ENCODE results near the gene NAA40.

Gene NAA40

GRCh38 chr11:64001484-64002420, 63.0 kb downstream of the NAA40 start:
- Histone ChIP-seq H2BK5ac (ENCODE audit: low read length) (no peak overlapping the region), H3K4me2 (ENCODE audit: insufficient read depth, low read length, poor library complexity, severe bottlenecking) (no peak overlapping the region), H3K9ac (ENCODE audit: low read depth, low read length, poor library complexity) (no peak overlapping the region), H2AK5ac (ENCODE audit: low read depth, low read length) (no peak overlapping the region), H3K4me3 (ENCODE audit: low read length in 2 of 2) (no peak overlapping the region), H3K36me3 (replicated peaks in 1 of 2; ENCODE audit: control insufficient read depth in 2 of 2, insufficient read depth in 2 of 2, low read length in 2 of 2) (peaks cover 9 to 29% of the 10 kb centered on the region in 2 donors), H3K4ac (ENCODE audit: low read length) (no peak overlapping the region), H3K9me3 (replicated peaks in 1 of 2; ENCODE audit: control insufficient read depth in 2 of 2, insufficient read depth in 1 of 2, low read depth in 1 of 2, low read length in 2 of 2) (no peaks in the 10 kb centered on the region), H3K27me3 (ENCODE audit: control insufficient read depth in 3 of 3, insufficient read depth in 3 of 3, low read depth in 1 of 3, low read length in 3 of 3) (peaks cover 0 to 45% (median 0%) of the 10 kb centered on the region in 3 experiments), H3K14ac (ENCODE audit: low read length) (no peak overlapping the region), H4K8ac (ENCODE audit: low read depth, low read length) (no peak overlapping the region), H3K27ac (replicated peaks; ENCODE audit: low read length) (no peak overlapping the region), H3K79me1 (ENCODE audit: low read depth, low read length) (peaks cover 9% of the 10 kb centered on the region), H4K91ac (ENCODE audit: low read depth, low read length, poor library complexity) (no peak overlapping the region), H3K4me1 (ENCODE audit: control insufficient read depth in 2 of 2, insufficient read depth in 1 of 2, low read depth in 1 of 2, low read length in 2 of 2) (peaks cover 2 to 19% of the 10 kb centered on the region in 2 donors), H2BK120ac (ENCODE audit: low read depth, low read length) (no peak overlapping the region), H2BK12ac (ENCODE audit: low read length) (no peak overlapping the region), H2AFZ (ENCODE audit: low read length) (no peak overlapping the region), H3K23ac (ENCODE audit: low read depth, low read length, poor library complexity) (peak overlapping the region; percentile 6), H2BK15ac (ENCODE audit: low read length) (no peak overlapping the region), H3K18ac (ENCODE audit: low read length) (peak overlapping the region; percentile 64)
- no peak for DNase-seq (ENCODE audit: low spot score)
- WGBS, 2 donors (ENCODE audit: extremely low coverage in 2 of 2, insufficient read length in 2 of 2, insufficient replicate concordance in 1 of 2): no CpG with 5 or more reads among the region's 23 CpGs

GRCh38 chr11:64003807-64004589, 65.2 kb downstream of the NAA40 start:
- H2BK5ac ChIP-seq (ENCODE audit: low read length): no peak overlapping the region
- peak overlapping the region; percentile 68 for H3K23ac ChIP-seq (ENCODE audit: low read depth, low read length, poor library complexity)
- H3K18ac ChIP-seq (ENCODE audit: low read length): peak overlapping the region; percentile 74
- peak overlapping the region; percentile 75 for H2BK12ac ChIP-seq (ENCODE audit: low read length)
- H2AK5ac ChIP-seq (ENCODE audit: low read depth, low read length): peak overlapping the region; percentile 32
- peaks cover 0 to 11% of the 10 kb centered on the region in 2 donors for H3K36me3 ChIP-seq (replicated peaks in 1 of 2; ENCODE audit: control insufficient read depth in 2 of 2, insufficient read depth in 2 of 2, low read length in 2 of 2)
- H3K79me1 ChIP-seq (ENCODE audit: low read depth, low read length): peaks cover 7% of the 10 kb centered on the region
- H2BK15ac ChIP-seq (ENCODE audit: low read length): no peak overlapping the region
- no peak overlapping the region for H4K91ac ChIP-seq (ENCODE audit: low read depth, low read length, poor library complexity)
- H3K4me2 ChIP-seq (ENCODE audit: insufficient read depth, low read length, poor library complexity, severe bottlenecking): no peak overlapping the region
- H3K27me3 ChIP-seq (ENCODE audit: control insufficient read depth in 3 of 3, insufficient read depth in 3 of 3, low read depth in 1 of 3, low read length in 3 of 3): peaks cover 0 to 66% (median 0%) of the 10 kb centered on the region in 3 experiments
- H3K4me1 ChIP-seq (ENCODE audit: control insufficient read depth in 2 of 2, insufficient read depth in 1 of 2, low read depth in 1 of 2, low read length in 2 of 2): peaks cover 12 to 20% of the 10 kb centered on the region in 2 donors
- peak overlapping the region; percentile 94 for H3K14ac ChIP-seq (ENCODE audit: low read length)
- no peak overlapping the region for H3K27ac ChIP-seq (replicated peaks; ENCODE audit: low read length)
- H2BK120ac ChIP-seq (ENCODE audit: low read depth, low read length): no peak overlapping the region
- no peak for DNase-seq (ENCODE audit: low spot score)
- no peak overlapping the region for H4K8ac ChIP-seq (ENCODE audit: low read depth, low read length)
- no peak overlapping the region for H3K4me3 ChIP-seq (ENCODE audit: low read length in 2 of 2)
- no peak overlapping the region for H2AFZ ChIP-seq (ENCODE audit: low read length)
- no peak overlapping the region for H3K4ac ChIP-seq (ENCODE audit: low read length)
- no CpG with 5 or more reads among the region's 23 CpGs for WGBS, 2 donors (ENCODE audit: extremely low coverage in 2 of 2, insufficient read length in 2 of 2, insufficient replicate concordance in 1 of 2)
- peak overlapping the region; percentile 50 for H3K9ac ChIP-seq (ENCODE audit: low read depth, low read length, poor library complexity)
- H3K9me3 ChIP-seq (replicated peaks in 1 of 2; ENCODE audit: control insufficient read depth in 2 of 2, insufficient read depth in 1 of 2, low read depth in 1 of 2, low read length in 2 of 2): no peaks in the 10 kb centered on the region

- Histone ChIP-seq H3K27ac (replicated peaks; ENCODE audit: low read length) (no peak overlapping the region), H2BK15ac (ENCODE audit: low read length) (no peak overlapping the region), H4K91ac (ENCODE audit: low read depth, low read length, poor library complexity) (no peak overlapping the region), H3K4me2 (ENCODE audit: insufficient read depth, low read length, poor library complexity, severe bottlenecking) (no peak overlapping the region), H2BK120ac (ENCODE audit: low read depth, low read length) (no peak overlapping the region), H3K4me3 (ENCODE audit: low read length in 2 of 2) (no peak overlapping the region), H2BK5ac (ENCODE audit: low read length) (no peak overlapping the region), H3K27me3 (ENCODE audit: control insufficient read depth in 3 of 3, insufficient read depth in 3 of 3, low read depth in 1 of 3, low read length in 3 of 3) (peaks cover 0 to 66% (median 0%) of the 10 kb centered on the region in 3 experiments), H2AFZ (ENCODE audit: low read length) (no peak overlapping the region), H2AK5ac (ENCODE audit: low read depth, low read length) (no peak overlapping the region), H3K79me1 (ENCODE audit: low read depth, low read length) (peaks cover 6% of the 10 kb centered on the region), H3K4ac (ENCODE audit: low read length) (no peak overlapping the region), H3K9ac (ENCODE audit: low read depth, low read length, poor library complexity) (no peak overlapping the region), H2BK12ac (ENCODE audit: low read length) (no peak overlapping the region), H3K4me1 (ENCODE audit: control insufficient read depth in 2 of 2, insufficient read depth in 1 of 2, low read depth in 1 of 2, low read length in 2 of 2) (peaks cover 12 to 17% of the 10 kb centered on the region in 2 donors), H3K9me3 (replicated peaks in 1 of 2; ENCODE audit: control insufficient read depth in 2 of 2, insufficient read depth in 1 of 2, low read depth in 1 of 2, low read length in 2 of 2) (no peaks in the 10 kb centered on the region), H3K23ac (ENCODE audit: low read depth, low read length, poor library complexity) (no peak overlapping the region), H3K36me3 (replicated peaks in 1 of 2; ENCODE audit: control insufficient read depth in 2 of 2, insufficient read depth in 2 of 2, low read length in 2 of 2) (peaks cover 0 to 11% of the 10 kb centered on the region in 2 donors), H3K14ac (ENCODE audit: low read length) (no peak overlapping the region), H3K18ac (ENCODE audit: low read length) (no peak overlapping the region), H4K8ac (ENCODE audit: low read depth, low read length) (no peak overlapping the region)
- WGBS, 2 donors (ENCODE audit: extremely low coverage in 2 of 2, insufficient read length in 2 of 2, insufficient replicate concordance in 1 of 2): no CpG with 5 or more reads among the region's 4 CpGs
- no peak for DNase-seq (ENCODE audit: low spot score)
These were observed 65.8 kb downstream of the NAA40 start for GRCh38 chr11:64004590-64004984.
